ENCODE measurements around the gene SPSB1. TPM values are rescaled to one million over a fixed set of nuclear protein-coding genes. Genes with fewer than 3 reads are reported as not detected.

SPSB1 gene
- total RNA-seq, 1 donor from 2014 or later = 60.0 TPM

DNA sequence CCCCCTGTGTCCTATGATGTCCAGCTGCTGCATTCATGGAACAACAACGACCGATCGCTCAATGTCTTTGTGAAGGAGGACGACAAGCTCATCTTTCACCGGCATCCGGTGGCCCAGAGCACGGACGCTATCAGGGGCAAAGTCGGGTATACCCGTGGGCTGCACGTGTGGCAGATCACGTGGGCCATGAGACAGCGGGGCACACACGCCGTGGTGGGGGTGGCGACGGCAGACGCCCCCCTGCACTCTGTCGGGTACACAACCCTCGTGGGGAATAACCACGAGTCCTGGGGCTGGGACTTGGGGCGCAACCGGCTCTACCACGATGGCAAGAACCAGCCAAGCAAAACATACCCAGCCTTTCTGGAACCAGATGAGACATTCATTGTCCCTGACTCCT lies 63.3 kb downstream of the SPSB1 start:
- H3K4me3 ChIP-seq (ENCODE audit: low read depth, low read length) = no peak overlapping the region
- no peak for TF ChIP-seq CTCF (IDR thresholded peaks at IDR 0.05; ENCODE audit: insufficient read depth, low read length, poor library complexity, severe bottlenecking)
- H3K36me3 ChIP-seq (ENCODE audit: control insufficient read depth, insufficient read depth, low read length) = no peaks in the 10 kb centered on the region
- no peaks in the 10 kb centered on the region for H3K27me3 ChIP-seq (ENCODE audit: control insufficient read depth, insufficient read depth, low read length)
- no peak for DNase-seq (ENCODE audit: low read depth)

GRCh38 chr1:9356829-9357466 lies 64.3 kb downstream of the SPSB1 start:
- no peaks in the 10 kb centered on the region for H3K27me3 ChIP-seq (ENCODE audit: control insufficient read depth, insufficient read depth, low read length)
- DNase-seq (ENCODE audit: low read depth) = no peak
- no peaks in the 10 kb centered on the region for H3K36me3 ChIP-seq (ENCODE audit: control insufficient read depth, insufficient read depth, low read length)
- no peak overlapping the region for H3K4me3 ChIP-seq (ENCODE audit: low read depth, low read length)
- no peak for TF ChIP-seq CTCF (IDR thresholded peaks at IDR 0.05; ENCODE audit: insufficient read depth, low read length, poor library complexity, severe bottlenecking)

DNA sequence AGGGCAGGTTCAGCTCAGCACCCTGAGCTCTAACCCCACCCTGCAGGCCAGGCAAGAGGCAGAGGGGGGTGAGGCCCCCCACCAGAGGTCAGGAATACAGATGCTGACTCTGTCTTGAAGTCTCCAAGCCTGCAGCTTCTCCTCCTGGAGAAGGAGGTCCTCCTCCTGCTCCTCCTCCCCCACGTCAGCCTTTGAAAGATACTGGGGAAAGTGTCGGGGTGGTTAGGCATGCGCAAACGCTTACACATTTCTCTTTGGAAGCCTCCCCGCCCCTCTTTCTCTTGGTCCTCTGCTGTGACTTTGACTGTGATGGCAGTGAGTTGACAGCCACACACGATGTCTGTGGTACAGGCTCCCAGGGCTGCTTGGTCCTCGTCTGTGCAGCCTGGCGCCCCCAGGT lies 65.3 kb downstream of the SPSB1 start:
- Histone ChIP-seq H3K36me3 (ENCODE audit: control insufficient read depth, insufficient read depth, low read length) (peaks cover 1% of the 10 kb centered on the region), H3K4me3 (ENCODE audit: low read depth, low read length) (no peak overlapping the region), H3K27me3 (ENCODE audit: control insufficient read depth, insufficient read depth, low read length) (no peaks in the 10 kb centered on the region)
- no peak for TF ChIP-seq CTCF (IDR thresholded peaks at IDR 0.05; ENCODE audit: insufficient read depth, low read length, poor library complexity, severe bottlenecking)
- no peak for DNase-seq (ENCODE audit: low read depth)

DNA sequence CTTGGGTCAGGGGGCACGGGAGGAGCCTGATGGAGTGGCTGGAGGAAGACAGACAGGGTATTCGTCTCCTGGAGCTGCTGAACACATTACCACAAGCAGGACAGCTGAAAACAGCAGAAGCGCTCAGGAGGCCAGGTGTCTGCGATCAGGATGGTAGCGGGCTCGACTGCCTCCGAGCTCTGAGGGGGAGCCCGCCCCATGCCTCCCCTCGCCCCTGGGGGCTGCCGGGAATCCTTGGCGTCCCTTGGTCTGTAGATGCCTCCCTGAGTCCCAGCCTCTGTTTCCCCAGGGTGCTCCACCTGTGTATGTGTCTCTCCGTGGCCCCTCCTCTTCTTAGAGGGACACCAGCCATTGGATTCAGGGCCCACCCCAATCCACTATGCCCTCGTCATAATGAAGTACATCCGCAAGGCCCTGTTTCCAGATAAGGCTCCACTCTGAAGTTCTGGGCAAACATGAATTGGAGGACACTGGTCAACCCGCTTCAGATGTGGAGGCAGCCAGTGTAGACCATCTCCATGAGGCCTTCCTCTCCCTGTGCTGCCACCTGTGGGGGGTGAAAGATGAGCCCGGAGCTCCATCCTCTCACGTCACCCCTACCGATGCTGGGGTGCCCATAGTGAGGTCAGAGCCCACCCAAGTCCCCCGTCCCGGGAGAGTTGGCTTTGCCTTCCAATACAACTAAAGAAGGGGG lies 67.8 kb downstream of the SPSB1 start:
- no peak for DNase-seq (ENCODE audit: low read depth)
- no peak for TF ChIP-seq CTCF (IDR thresholded peaks at IDR 0.05; ENCODE audit: insufficient read depth, low read length, poor library complexity, severe bottlenecking)
- peaks cover 1% of the 10 kb centered on the region for H3K36me3 ChIP-seq (ENCODE audit: control insufficient read depth, insufficient read depth, low read length)
- no peaks in the 10 kb centered on the region for H3K27me3 ChIP-seq (ENCODE audit: control insufficient read depth, insufficient read depth, low read length)
- no peak overlapping the region for H3K4me3 ChIP-seq (ENCODE audit: low read depth, low read length)

- DNase-seq (ENCODE audit: low read depth) = no peak
- Histone ChIP-seq H3K27me3 (ENCODE audit: control insufficient read depth, insufficient read depth, low read length) (no peaks in the 10 kb centered on the region), H3K4me3 (ENCODE audit: low read depth, low read length) (no peak overlapping the region), H3K36me3 (ENCODE audit: control insufficient read depth, insufficient read depth, low read length) (peaks cover 1% of the 10 kb centered on the region)
- no peak for TF ChIP-seq CTCF (IDR thresholded peaks at IDR 0.05; ENCODE audit: insufficient read depth, low read length, poor library complexity, severe bottlenecking)
Measured at GRCh38 chr1:9361630-9362260, 69.1 kb downstream of the SPSB1 start.

All from kidney epithelial cell (primary cell).